BLaER1 (cell line): ENCODE results near the gene COLEC12.
"Not testable (repeated sequence)": the region's sequence is repeated elsewhere in the genome, so short reads cannot be mapped to it uniquely, and the experiment has no call there.

Source experiments
- H3K27ac ChIP-seq: shearing (Covaris generic); formaldehyde crosslinking; 2 replicates; pipeline ENCODE4 v1.8.1; 2022
- H3K27me3 ChIP-seq: shearing (Covaris generic); formaldehyde crosslinking; 2 replicates; pipeline ENCODE4 v1.8.1; 2022
- H3K36me3 ChIP-seq: shearing (Covaris generic); formaldehyde crosslinking; 2 replicates; pipeline ENCODE4 v1.8.1; 2022
- H3K4me1 ChIP-seq: shearing (Covaris generic); formaldehyde crosslinking; 2 replicates; pipeline ENCODE4 v1.8.1; 2022
- H3K4me2 ChIP-seq: shearing (Covaris generic); formaldehyde crosslinking; 2 replicates; pipeline ENCODE4 v1.8.1; 2022
- H3K4me3 ChIP-seq: shearing (Covaris generic); formaldehyde crosslinking; 2 replicates; pipeline ENCODE4 v1.8.1; 2022
- H3K9ac ChIP-seq: shearing (Covaris generic); formaldehyde crosslinking; 2 replicates; pipeline ENCODE4 v1.8.1; 2022
- H3K9me3 ChIP-seq: shearing (Covaris generic); formaldehyde crosslinking; 2 replicates; pipeline ENCODE4 v1.8.1; 2022
- H4K20me1 ChIP-seq: shearing (Covaris generic); formaldehyde crosslinking; 2 replicates; pipeline ENCODE4 v1.8.1; 2022
- Cebpa-rat ChIP-seq: shearing (Covaris generic); IDR thresholded peaks from 2 replicates; pipeline ENCODE4 v1.8.1; 2022

The COLEC12 gene

GRCh38 chr18:321865-322467 is 178.5 kb downstream of the COLEC12 start:
- Histone ChIP-seq H3K36me3 (no peaks in the 10 kb centered on the region), H3K9me3 (no peaks in the 10 kb centered on the region), H3K4me1 (peaks cover 49% of the 10 kb centered on the region), H3K9ac (peak overlapping the region; percentile 42; the same call in 1 of the 2 replicates), H3K4me2 (peak overlapping the region; percentile 71), H4K20me1 (no peaks in the 10 kb centered on the region), H3K4me3 (no peak overlapping the region), H3K27me3 (no peaks in the 10 kb centered on the region), H3K27ac (peak overlapping the region; percentile 54; the same call in 1 of the 2 replicates)
- no peak for TF ChIP-seq Cebpa-rat

GRCh38 chr18:320155-320554 is 180.3 kb downstream of the COLEC12 start:
- Histone ChIP-seq H4K20me1 (no peaks in the 10 kb centered on the region), H3K9me3 (no peaks in the 10 kb centered on the region), H3K4me1 (peaks cover 52% of the 10 kb centered on the region), H3K4me2 (peak overlapping the region; percentile 59), H3K4me3 (no peak overlapping the region), H3K9ac (no peak overlapping the region), H3K27me3 (no peaks in the 10 kb centered on the region), H3K27ac (no peak overlapping the region), H3K36me3 (no peaks in the 10 kb centered on the region)
- no peak for TF ChIP-seq Cebpa-rat

GRCh38 chr18:319720-320119 is 180.8 kb downstream of the COLEC12 start:
- no peak for TF ChIP-seq Cebpa-rat
- Histone ChIP-seq H3K9me3 (no peaks in the 10 kb centered on the region), H3K27me3 (no peaks in the 10 kb centered on the region), H3K4me3 (no peak overlapping the region), H3K4me1 (peaks cover 52% of the 10 kb centered on the region), H3K4me2 (peak overlapping the region; percentile 59), H3K27ac (no peak overlapping the region), H4K20me1 (no peaks in the 10 kb centered on the region), H3K9ac (no peak overlapping the region), H3K36me3 (no peaks in the 10 kb centered on the region)

- Histone ChIP-seq H3K36me3 (no peaks in the 10 kb centered on the region), H3K27ac (no peak overlapping the region), H3K4me3 (no peak overlapping the region), H3K4me2 (no peak overlapping the region), H3K9me3 (no peaks in the 10 kb centered on the region), H3K4me1 (peaks cover 52% of the 10 kb centered on the region), H3K27me3 (no peaks in the 10 kb centered on the region), H3K9ac (no peak overlapping the region), H4K20me1 (no peaks in the 10 kb centered on the region)
- TF ChIP-seq Cebpa-rat, result no peak
Measured at GRCh38 chr18:318791-319291, 181.7 kb downstream of the COLEC12 start.

GRCh38 chr18:317618-318017 is 182.9 kb downstream of the COLEC12 start:
- Histone ChIP-seq H3K27ac (no peak overlapping the region), H3K27me3 (no peaks in the 10 kb centered on the region), H3K4me1 (peaks cover 44% of the 10 kb centered on the region), H3K4me3 (no peak overlapping the region), H3K9ac (no peak overlapping the region), H3K9me3 (no peaks in the 10 kb centered on the region), H3K36me3 (no peaks in the 10 kb centered on the region), H4K20me1 (no peaks in the 10 kb centered on the region), H3K4me2 (no peak overlapping the region)
- TF ChIP-seq Cebpa-rat, result no peak

GRCh38 chr18:316393-316792 is 184.1 kb downstream of the COLEC12 start:
- Histone ChIP-seq H3K36me3 (no peaks in the 10 kb centered on the region), H3K9me3 (no peaks in the 10 kb centered on the region), H4K20me1 (no peaks in the 10 kb centered on the region), H3K27ac (no peak overlapping the region), H3K4me2 (peak overlapping the region; percentile 37; the same call in 1 of the 2 replicates), H3K4me3 (no peak overlapping the region), H3K27me3 (no peaks in the 10 kb centered on the region), H3K4me1 (peaks cover 32% of the 10 kb centered on the region), H3K9ac (no peak overlapping the region)
- no peak for TF ChIP-seq Cebpa-rat

GRCh38 chr18:313931-314330 is 186.6 kb downstream of the COLEC12 start:
- peaks cover 12% of the 10 kb centered on the region; the same call in 1 of the 2 replicates for H3K4me1 ChIP-seq
- H3K4me2 ChIP-seq, result no peak overlapping the region
- H3K27me3 ChIP-seq, result no peaks in the 10 kb centered on the region
- H3K27ac ChIP-seq, result no peak overlapping the region
- H3K9me3 ChIP-seq, result no peaks in the 10 kb centered on the region
- no peak overlapping the region for H3K4me3 ChIP-seq
- H3K36me3 ChIP-seq, result no peaks in the 10 kb centered on the region
- H4K20me1 ChIP-seq, result no peaks in the 10 kb centered on the region
- no peak for TF ChIP-seq Cebpa-rat
- no peak overlapping the region for H3K9ac ChIP-seq

GRCh38 chr18:312415-312814 is 188.1 kb downstream of the COLEC12 start:
- Histone ChIP-seq H4K20me1 (no peaks in the 10 kb centered on the region), H3K36me3 (no peaks in the 10 kb centered on the region), H3K9me3 (no peaks in the 10 kb centered on the region), H3K4me3 (no peak overlapping the region), H3K4me2 (no peak overlapping the region), H3K27me3 (no peaks in the 10 kb centered on the region), H3K4me1 (peaks cover 8% of the 10 kb centered on the region; the same call in 1 of the 2 replicates), H3K9ac (no peak overlapping the region), H3K27ac (no peak overlapping the region)
- TF ChIP-seq Cebpa-rat, result no peak

GRCh38 chr18:310042-310441 is 190.5 kb downstream of the COLEC12 start:
- no peak overlapping the region for H3K4me3 ChIP-seq
- H3K4me1 ChIP-seq, result no peaks in the 10 kb centered on the region
- H3K4me2 ChIP-seq, result no peak overlapping the region
- H3K9ac ChIP-seq, result no peak overlapping the region
- H3K9me3 ChIP-seq, result no peaks in the 10 kb centered on the region
- H3K27me3 ChIP-seq, result no peaks in the 10 kb centered on the region
- TF ChIP-seq Cebpa-rat, result no peak
- H3K27ac ChIP-seq, result no peak overlapping the region
- H3K36me3 ChIP-seq, result no peaks in the 10 kb centered on the region
- no peaks in the 10 kb centered on the region for H4K20me1 ChIP-seq

- not testable (repeated sequence) for H3K27ac ChIP-seq, H3K9me3 ChIP-seq, H3K27me3 ChIP-seq, H3K4me1 ChIP-seq, H4K20me1 ChIP-seq, H3K9ac ChIP-seq, H3K4me2 ChIP-seq, H3K36me3 ChIP-seq, H3K4me3 ChIP-seq
Measured at GRCh38 chr18:308086-308485, 192.4 kb downstream of the COLEC12 start.
